Heart left ventricle (tissue), 16 donors: ENCODE data around the gene WWTR1. TPM values are rescaled to one million over a fixed set of nuclear protein-coding genes. Genes with fewer than 3 reads are reported as not detected.

Source experiments
- ATAC-seq, 4 donors: fragments of 200-7000 bp; cut with Tn5 transposase; one replicate each; pipeline ENCODE4 v1.9.1; 2020 to 2022; ENCODE audit warnings: moderate library complexity in 4 of 4, mild to moderate bottlenecking in 3 of 4, moderate number of reproducible peaks in 1 of 4
- DNase-seq, 5 donors: peaks; one replicate each; pipeline ENCODE4 v3.0.0-alpha.2; 2020
- H3K27ac ChIP-seq, 12 donors: fragments of 200-600 bp; sonication (generic) in 4 of 12; one replicate each; pipeline versions ENCODE4 v1.5.0 to v1.8.0; 2016 to 2022; ENCODE audit warnings: mild to moderate bottlenecking in 2 of 12
- H3K27me3 ChIP-seq, 9 donors: fragments of 200-600 bp; sonication (generic) in 2 of 9; one replicate each; pipeline versions ENCODE4 v1.5.1 to v1.8.0; 2016 to 2022; ENCODE audit warnings: mild to moderate bottlenecking in 3 of 9
- H3K36me3 ChIP-seq, 9 donors: fragments of 200-600 bp; sonication (generic) in 2 of 9; one replicate each; pipeline versions ENCODE4 v1.5.0 to v1.8.0; 2018 to 2022; ENCODE audit warnings: mild to moderate bottlenecking in 2 of 9
- H3K4me1 ChIP-seq, 12 donors: fragments of 200-600 bp; sonication (generic) in 4 of 12; one replicate each; pipeline versions ENCODE4 v1.5.0 to v1.8.0; 2016 to 2022; ENCODE audit warnings: mild to moderate bottlenecking in 3 of 12
- H3K4me3 ChIP-seq, 12 donors: fragments of 200-600 bp; sonication (generic) in 4 of 12; one replicate each; pipeline versions ENCODE4 v1.5.0 to v1.8.0; 2017 to 2022; ENCODE audit warnings: mild to moderate bottlenecking in 9 of 12, moderate library complexity in 4 of 12
- H3K9me3 ChIP-seq, 12 donors: fragments of 200-600 bp; sonication (generic) in 4 of 12; one replicate each; pipeline versions ENCODE4 v1.5.0 to v1.8.0; 2016 to 2022; ENCODE audit warnings: mild to moderate bottlenecking in 1 of 12
- CTCF ChIP-seq, 12 donors: fragments of 200-600 bp; sonication (generic) in 4 of 12; IDR thresholded peaks; one replicate each; pipeline versions ENCODE4 v1.5.0 to v1.8.0; 2018 to 2022; ENCODE audit warnings: antibody characterized with exemption in 12 of 12, mild to moderate bottlenecking in 5 of 12
- POLR2A ChIP-seq, 2 donors: fragments of 450-650 bp; IDR thresholded peaks; one replicate each; pipeline ENCODE4 v1.6.1; 2017; ENCODE audit warnings: antibody characterized with exemption in 2 of 2, mild to moderate bottlenecking in 2 of 2, moderate library complexity in 2 of 2
- WGBS, 4 donors: extraction: QIAGEN DNeasy Blood & Tissue Kit in 2 of 4; methylation state at CpG; one replicate each; pipeline versions ENCODE4 v1.1.5 to v1.1.7; 2013 to 2018; 5-methylcytosine and 5-hydroxymethylcytosine counted together
- intact Hi-C, 10 donors: fragments of 100-400 bp; cut with DNase I; formaldehyde crosslinking; loops; one replicate each; pipeline versions ENCODE4 v1.11.1 to v1.14.2; 2022
- polyA plus RNA-seq, 2 donors: library from polyadenylated mRNA; stranded (reverse); fragments of 200-250 nt; gene quantifications; one replicate each; pipeline ENCODE4 v1.2.3, GENCODE V29; 2013
- total RNA-seq, 9 donors: library from RNA; depleted of rRNA in 2 of 9; stranded (reverse); fragments of >200 nt in 2 of 9; fragmentation: NEBNext Ultra II Directional in 3 of 9; extraction: Animal tissue kit (Norgen Biotek cat#: 25700) in 3 of 9; gene quantifications; one replicate each; pipeline versions ENCODE4 v1.1.0 to v1.2.4, GENCODE V29; 2016 to 2023
- donor health status: ischemic (EF 13 %, LVEDD 7.1; RV severe dilation, severe dysfunction).
- donor health status: healthy with polysubstance abuse.
- donor health status: DM: no; HTN: yes; CAD: no.
- donor health status: DM: no; HTN: no; CAD: no.
- donor health status: ischemic (EF 25% LVEDD 6.9; RV normal size, moderate dysfunction).
- donor health status: ischemic (EF 25% LVEDD 5.7; RV mildly dilated, moderate dysfunction).
- donor health status: healthy.
- donor health status: DM: yes; HTN: yes; CAD: no.
- donor health status: ischemic (EF 35%, LVEDD 5.7; RV mildly dilated, moderate dysfunction).
- donor health status: nonischemic (EF 11% LVEDD 7.7; RV severe dilation, severe dysfunction).
- donor health status: DM: yes; HTN: yes; CAD: no.
- donor health status: PGD.
- donor health status: ischemic (EF 29% LVEDD 5.4; RV normal size, mild dysfunction).
- donor health status: nonischemic (EF 23%, LVEDD 6.1; RV moderate dilation, normal function).

The WWTR1 gene
- total and polyA plus RNA-seq, 11 donors = 14.5 to 71.7 (median 41.2) TPM

- Histone ChIP-seq H3K4me3 (no peak overlapping the region), H3K27ac (no peak overlapping the region), H3K27me3 (no peaks in the 10 kb centered on the region), H3K9me3 (no peaks in the 10 kb centered on the region), H3K4me1 (no peaks in the 10 kb centered on the region), H3K36me3 (no peaks in the 10 kb centered on the region)
- ATAC-seq (no peak), DNase-seq (no peak)
- intact Hi-C loops = no loop called here
- TF ChIP-seq CTCF (IDR thresholded peaks at IDR 0.05) (no peak), POLR2A (IDR thresholded peaks at IDR 0.05) (no peak)
- WGBS, 4 donors = 94 to 98% (median 98%) methylated on average over 1 of the region's 1 CpG
These were observed 15.6 kb upstream of the WWTR1 start for GRCh38 chr3:149673393-149673792.

- ATAC-seq = no peak
- Histone ChIP-seq H3K4me1 (no peaks in the 10 kb centered on the region), H3K27ac (no peak overlapping the region), H3K9me3 (no peaks in the 10 kb centered on the region), H3K27me3 (no peaks in the 10 kb centered on the region), H3K36me3 (no peaks in the 10 kb centered on the region), H3K4me3 (no peak overlapping the region)
- intact Hi-C loops = no loop called here
- WGBS, 4 donors = 70 to 82% (median 73%) methylated on average over 10 of the region's 10 CpGs
- TF ChIP-seq CTCF (IDR thresholded peaks at IDR 0.05) (no peak), POLR2A (IDR thresholded peaks at IDR 0.05) (no peak)
- no peak for DNase-seq
These were observed 13.1 kb upstream of the WWTR1 start for GRCh38 chr3:149670742-149671492.

- TF ChIP-seq CTCF (IDR thresholded peaks at IDR 0.05) (no peak), POLR2A (IDR thresholded peaks at IDR 0.05) (no peak)
- intact Hi-C loops = loop anchor here in 2 of 10 donors (5.0 to 10.0 kb wide), 2 partner anchors 45 to 47 kb away; no protein-coding TSS in a partner anchor
- Histone ChIP-seq H3K9me3 (no peaks in the 10 kb centered on the region), H3K4me3 (no peak overlapping the region), H3K36me3 (no peaks in the 10 kb centered on the region), H3K27ac (no peak overlapping the region), H3K27me3 (no peaks in the 10 kb centered on the region), H3K4me1 (no peaks in the 10 kb centered on the region)
- 72 to 87% (median 78%) methylated on average over 2 of the region's 2 CpGs for WGBS, 4 donors
- DNase-seq (no peak), ATAC-seq (no peak)
These were observed 9.8 kb upstream of the WWTR1 start for GRCh38 chr3:149667576-149667975.

- 89 to 97% (median 95%) methylated on average over 1 of the region's 1 CpG for WGBS, 4 donors
- intact Hi-C loops = loop anchor here in 5 of 10 donors (5.0 to 10.0 kb wide), 4 partner anchors 38 to 53 kb away; no protein-coding TSS in a partner anchor
These were observed 6.1 kb upstream of the WWTR1 start for GRCh38 chr3:149663966-149664365.

More at GRCh38 chr3:149663966-149664365, 6.1 kb upstream of the WWTR1 start:
- DNase-seq (no peak), ATAC-seq (no peak)
- no peak for TF ChIP-seq POLR2A (IDR thresholded peaks at IDR 0.05)
- TF ChIP-seq CTCF (IDR thresholded peaks at IDR 0.05) = no peak
- H3K9me3 ChIP-seq = no peaks in the 10 kb centered on the region
- no peak overlapping the region for H3K27ac ChIP-seq
- H3K27me3 ChIP-seq = peaks cover 0 to 3% (median 0%) of the 10 kb centered on the region in 9 donors
- H3K36me3 ChIP-seq = no peaks in the 10 kb centered on the region
- no peak overlapping the region for H3K4me3 ChIP-seq
- peaks cover 0 to 9% (median 2%) of the 10 kb centered on the region in 12 donors for H3K4me1 ChIP-seq
